ENCODE measurements around the gene SNCA. TPM values are rescaled to one million over a fixed set of nuclear protein-coding genes. Genes with fewer than 3 reads are reported as not detected.

The SNCA gene
- total RNA-seq, 1 donor: 0.72 TPM

DNA sequence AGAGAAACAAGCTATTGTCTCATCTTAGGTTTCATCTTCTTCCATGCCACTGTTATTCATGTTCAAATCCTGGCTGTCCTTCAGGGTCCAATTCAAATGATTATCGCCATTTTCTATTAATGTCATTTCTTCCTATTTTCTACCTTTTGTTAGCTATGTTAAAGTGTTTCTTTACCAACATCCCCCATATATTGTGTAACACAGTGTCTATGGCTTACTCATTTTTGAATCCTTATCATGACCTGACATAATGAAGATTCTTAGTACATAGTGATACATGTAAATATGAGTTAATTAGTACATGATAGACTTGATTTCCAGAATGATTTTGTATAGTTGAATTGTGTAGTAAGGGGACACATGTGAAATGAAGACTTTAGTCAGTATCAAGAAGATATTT is 152.4 kb downstream of the SNCA start:
- TF ChIP-seq, protein P1, sequence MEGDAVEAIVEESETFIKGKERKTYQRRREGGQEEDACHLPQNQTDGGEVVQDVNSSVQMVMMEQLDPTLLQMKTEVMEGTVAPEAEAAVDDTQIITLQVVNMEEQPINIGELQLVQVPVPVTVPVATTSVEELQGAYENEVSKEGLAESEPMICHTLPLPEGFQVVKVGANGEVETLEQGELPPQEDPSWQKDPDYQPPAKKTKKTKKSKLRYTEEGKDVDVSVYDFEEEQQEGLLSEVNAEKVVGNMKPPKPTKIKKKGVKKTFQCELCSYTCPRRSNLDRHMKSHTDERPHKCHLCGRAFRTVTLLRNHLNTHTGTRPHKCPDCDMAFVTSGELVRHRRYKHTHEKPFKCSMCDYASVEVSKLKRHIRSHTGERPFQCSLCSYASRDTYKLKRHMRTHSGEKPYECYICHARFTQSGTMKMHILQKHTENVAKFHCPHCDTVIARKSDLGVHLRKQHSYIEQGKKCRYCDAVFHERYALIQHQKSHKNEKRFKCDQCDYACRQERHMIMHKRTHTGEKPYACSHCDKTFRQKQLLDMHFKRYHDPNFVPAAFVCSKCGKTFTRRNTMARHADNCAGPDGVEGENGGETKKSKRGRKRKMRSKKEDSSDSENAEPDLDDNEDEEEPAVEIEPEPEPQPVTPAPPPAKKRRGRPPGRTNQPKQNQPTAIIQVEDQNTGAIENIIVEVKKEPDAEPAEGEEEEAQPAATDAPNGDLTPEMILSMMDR (IDR thresholded peaks at IDR 0.05; ENCODE audit: extremely low read depth, low read depth, low read length): no peak
- Histone ChIP-seq H3K4me1 (ENCODE audit: insufficient read depth, low read length) (no peaks in the 10 kb centered on the region), H4K20me1 (ENCODE audit: insufficient read depth, low read length) (no peaks in the 10 kb centered on the region), H3K4me2 (ENCODE audit: insufficient read depth, low read length) (no peak overlapping the region), H3K9me3 (ENCODE audit: low read depth, low read length) (no peaks in the 10 kb centered on the region), H3K27me3 (ENCODE audit: insufficient read depth, low read length) (no peaks in the 10 kb centered on the region), H3K27ac (ENCODE audit: low read depth, low read length) (no peak overlapping the region), H3K79me2 (ENCODE audit: insufficient read depth, low read length) (no peaks in the 10 kb centered on the region), H3K36me3 (ENCODE audit: insufficient read depth, low read length) (no peaks in the 10 kb centered on the region), H3K4me3 (ENCODE audit: insufficient read depth, low read length) (no peak overlapping the region), H2AFZ (ENCODE audit: low read length) (no peak overlapping the region)
- no peak for DNase-seq (ENCODE audit: insufficient read length, low spot score, missing footprints)

DNA sequence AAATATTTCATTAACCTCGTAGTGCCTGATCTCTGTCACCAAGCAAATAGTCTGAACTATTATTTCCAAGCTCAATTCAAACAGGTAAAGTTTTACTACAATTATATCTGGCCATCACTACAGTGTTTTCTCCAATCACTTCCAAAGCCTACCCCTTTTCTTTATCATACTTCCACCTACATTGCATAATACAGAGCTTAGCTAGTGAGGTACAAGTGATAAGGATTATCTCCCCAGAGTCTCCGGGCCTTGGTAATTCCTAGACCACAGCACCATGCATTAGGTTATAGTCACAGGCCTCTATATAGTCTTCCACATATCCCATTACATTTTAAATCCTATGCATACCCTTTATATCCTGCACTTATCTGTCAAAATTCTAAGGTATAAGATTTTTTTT is 154.2 kb downstream of the SNCA start:
- TF ChIP-seq, protein P1 (IDR thresholded peaks at IDR 0.05; ENCODE audit: extremely low read depth, low read depth, low read length): no peak
- Histone ChIP-seq H3K27me3 (ENCODE audit: insufficient read depth, low read length) (no peaks in the 10 kb centered on the region), H3K4me3 (ENCODE audit: insufficient read depth, low read length) (no peak overlapping the region), H3K4me2 (ENCODE audit: insufficient read depth, low read length) (no peak overlapping the region), H4K20me1 (ENCODE audit: insufficient read depth, low read length) (no peaks in the 10 kb centered on the region), H3K27ac (ENCODE audit: low read depth, low read length) (no peak overlapping the region), H3K9me3 (ENCODE audit: low read depth, low read length) (no peaks in the 10 kb centered on the region), H3K4me1 (ENCODE audit: insufficient read depth, low read length) (no peaks in the 10 kb centered on the region), H3K36me3 (ENCODE audit: insufficient read depth, low read length) (no peaks in the 10 kb centered on the region), H3K79me2 (ENCODE audit: insufficient read depth, low read length) (no peaks in the 10 kb centered on the region), H2AFZ (ENCODE audit: low read length) (no peak overlapping the region)
- DNase-seq (ENCODE audit: insufficient read length, low spot score, missing footprints): no peak

DNA sequence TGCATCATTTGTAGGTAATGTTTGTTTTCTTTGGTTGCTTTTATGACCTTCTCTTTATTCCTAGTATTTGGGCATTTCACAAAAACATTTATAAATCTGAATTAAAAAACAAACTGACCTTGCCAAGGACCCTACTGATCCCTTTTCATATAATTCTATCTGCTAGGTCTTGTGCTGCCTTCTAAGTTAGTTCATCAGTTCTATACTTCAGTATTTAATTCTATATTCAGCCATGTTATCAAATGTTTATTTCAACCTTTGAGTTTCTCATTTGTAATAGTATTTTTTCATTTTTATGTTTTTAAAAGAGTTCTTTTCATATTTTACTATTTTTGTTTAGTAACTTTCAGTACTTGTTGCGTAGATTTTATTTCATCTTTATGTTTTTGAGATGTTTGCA is 155.3 kb downstream of the SNCA start:
- no peaks in the 10 kb centered on the region for H3K36me3 ChIP-seq (ENCODE audit: insufficient read depth, low read length)
- no peaks in the 10 kb centered on the region for H3K27me3 ChIP-seq (ENCODE audit: insufficient read depth, low read length)
- H3K4me3 ChIP-seq (ENCODE audit: insufficient read depth, low read length): no peak overlapping the region
- no peak for DNase-seq (ENCODE audit: insufficient read length, low spot score, missing footprints)
- H3K27ac ChIP-seq (ENCODE audit: low read depth, low read length): no peak overlapping the region
- no peak overlapping the region for H3K4me2 ChIP-seq (ENCODE audit: insufficient read depth, low read length)
- no peaks in the 10 kb centered on the region for H3K9me3 ChIP-seq (ENCODE audit: low read depth, low read length)
- H3K79me2 ChIP-seq (ENCODE audit: insufficient read depth, low read length): no peaks in the 10 kb centered on the region
- no peaks in the 10 kb centered on the region for H4K20me1 ChIP-seq (ENCODE audit: insufficient read depth, low read length)
- no peaks in the 10 kb centered on the region for H3K4me1 ChIP-seq (ENCODE audit: insufficient read depth, low read length)
- TF ChIP-seq, protein P1 (IDR thresholded peaks at IDR 0.05; ENCODE audit: extremely low read depth, low read depth, low read length): no peak
- no peak overlapping the region for H2AFZ ChIP-seq (ENCODE audit: low read length)

DNA sequence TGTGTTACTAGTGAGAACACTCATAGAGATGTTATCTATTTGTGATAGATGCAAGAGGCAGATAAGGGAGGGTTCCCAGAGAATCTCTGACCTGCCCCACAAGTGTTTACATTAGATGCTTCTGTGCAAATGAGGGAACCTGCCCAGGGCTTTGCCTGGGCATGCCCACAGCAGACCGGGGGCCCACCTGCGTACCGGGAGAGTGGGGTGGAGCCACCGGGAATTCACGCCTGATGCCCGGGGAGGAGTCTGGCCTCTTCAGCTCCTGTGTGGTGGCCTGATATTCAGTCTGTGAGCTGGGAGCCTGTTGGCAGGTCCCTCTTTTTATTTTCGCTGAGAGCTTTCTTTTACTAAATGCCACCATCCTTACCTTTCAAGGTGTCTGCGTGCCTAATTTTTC is 155.7 kb downstream of the SNCA start:
- Histone ChIP-seq H3K4me2 (ENCODE audit: insufficient read depth, low read length) (no peak overlapping the region), H3K9me3 (ENCODE audit: low read depth, low read length) (no peaks in the 10 kb centered on the region), H3K79me2 (ENCODE audit: insufficient read depth, low read length) (no peaks in the 10 kb centered on the region), H2AFZ (ENCODE audit: low read length) (no peak overlapping the region), H3K4me3 (ENCODE audit: insufficient read depth, low read length) (no peak overlapping the region), H3K27me3 (ENCODE audit: insufficient read depth, low read length) (no peaks in the 10 kb centered on the region), H4K20me1 (ENCODE audit: insufficient read depth, low read length) (no peaks in the 10 kb centered on the region), H3K27ac (ENCODE audit: low read depth, low read length) (no peak overlapping the region), H3K4me1 (ENCODE audit: insufficient read depth, low read length) (no peaks in the 10 kb centered on the region), H3K36me3 (ENCODE audit: insufficient read depth, low read length) (no peaks in the 10 kb centered on the region)
- DNase-seq (ENCODE audit: insufficient read length, low spot score, missing footprints): no peak
- TF ChIP-seq, protein P1 (IDR thresholded peaks at IDR 0.05; ENCODE audit: extremely low read depth, low read depth, low read length): no peak
